Kasumi-1 (cell line): ENCODE results near the gene LRRC3C.
"Not testable (repeated sequence)": the region's sequence is repeated elsewhere in the genome, so short reads cannot be mapped to it uniquely, and the experiment has no call there.

Source experiments
- DNase-seq, 2 experiments: peaks; one replicate each; lab custom pipeline; 2025; lab: John Stamatoyannopoulos, UW

The LRRC3C gene

DNA sequence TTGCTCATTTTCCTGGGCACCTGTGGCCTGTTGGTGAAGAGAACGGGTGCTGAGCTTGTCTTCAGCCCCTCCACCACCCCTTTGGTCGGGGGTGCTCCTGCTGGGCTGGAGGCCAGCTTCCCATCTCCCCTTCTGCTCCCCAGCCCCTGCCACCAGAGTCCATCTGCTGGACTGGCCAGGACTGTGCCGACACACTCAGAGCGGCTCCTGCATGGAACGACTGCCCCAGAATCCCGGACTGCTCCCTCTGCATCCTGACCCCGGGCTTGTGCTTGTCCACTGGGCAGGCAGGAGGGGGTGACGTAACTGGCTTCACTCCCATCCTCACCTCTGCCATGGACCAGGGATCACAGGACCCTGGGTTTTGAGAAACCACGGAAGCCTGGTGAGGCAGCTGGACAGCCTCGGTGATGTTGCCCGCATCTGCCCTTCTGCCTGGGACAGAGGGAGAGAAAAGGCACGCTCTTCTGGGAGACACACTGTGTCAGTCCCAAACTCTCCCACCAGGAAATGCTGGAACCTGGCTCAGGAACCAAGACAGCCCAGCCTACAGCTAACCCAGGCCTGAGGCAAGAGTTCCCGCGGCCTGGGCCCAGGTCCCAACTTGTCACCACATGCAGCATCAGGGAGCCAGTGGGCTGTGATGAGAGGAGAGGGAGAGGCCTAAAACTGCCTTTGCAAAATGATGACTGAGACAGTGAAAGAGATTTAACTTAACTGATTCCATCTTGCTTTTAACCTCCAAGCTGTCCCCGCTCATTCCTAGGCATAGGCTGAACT, 19.2 kb downstream of the LRRC3C start:
- no peak for DNase-seq

DNA sequence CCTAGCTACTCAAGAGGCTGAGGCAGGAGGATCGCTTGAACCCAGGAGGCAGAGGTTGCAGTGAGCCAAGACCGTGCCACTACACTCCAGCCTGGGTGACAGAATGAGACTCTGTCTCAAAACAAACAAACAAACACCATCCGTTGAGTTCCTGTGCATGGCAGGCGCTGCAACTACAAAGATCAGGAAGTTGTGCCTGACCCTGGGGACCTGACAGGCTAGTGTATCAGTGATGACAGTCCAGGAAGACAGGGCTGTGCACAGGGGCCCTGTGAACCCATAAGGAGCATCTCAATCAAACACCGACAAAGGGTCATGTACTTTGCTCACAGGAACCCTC, 20.9 kb downstream of the LRRC3C start:
- DNase-seq, result not testable (repeated sequence)

- DNase-seq, result no peak
Observed at GRCh38 chr17:39949028-39949427, 21.5 kb downstream of the LRRC3C start.

GRCh38 chr17:39950871-39951348, 23.4 kb downstream of the LRRC3C start:
- DNase-seq, result no peak

GRCh38 chr17:39951924-39952679, 24.6 kb downstream of the LRRC3C start:
- no peak for DNase-seq

DNA sequence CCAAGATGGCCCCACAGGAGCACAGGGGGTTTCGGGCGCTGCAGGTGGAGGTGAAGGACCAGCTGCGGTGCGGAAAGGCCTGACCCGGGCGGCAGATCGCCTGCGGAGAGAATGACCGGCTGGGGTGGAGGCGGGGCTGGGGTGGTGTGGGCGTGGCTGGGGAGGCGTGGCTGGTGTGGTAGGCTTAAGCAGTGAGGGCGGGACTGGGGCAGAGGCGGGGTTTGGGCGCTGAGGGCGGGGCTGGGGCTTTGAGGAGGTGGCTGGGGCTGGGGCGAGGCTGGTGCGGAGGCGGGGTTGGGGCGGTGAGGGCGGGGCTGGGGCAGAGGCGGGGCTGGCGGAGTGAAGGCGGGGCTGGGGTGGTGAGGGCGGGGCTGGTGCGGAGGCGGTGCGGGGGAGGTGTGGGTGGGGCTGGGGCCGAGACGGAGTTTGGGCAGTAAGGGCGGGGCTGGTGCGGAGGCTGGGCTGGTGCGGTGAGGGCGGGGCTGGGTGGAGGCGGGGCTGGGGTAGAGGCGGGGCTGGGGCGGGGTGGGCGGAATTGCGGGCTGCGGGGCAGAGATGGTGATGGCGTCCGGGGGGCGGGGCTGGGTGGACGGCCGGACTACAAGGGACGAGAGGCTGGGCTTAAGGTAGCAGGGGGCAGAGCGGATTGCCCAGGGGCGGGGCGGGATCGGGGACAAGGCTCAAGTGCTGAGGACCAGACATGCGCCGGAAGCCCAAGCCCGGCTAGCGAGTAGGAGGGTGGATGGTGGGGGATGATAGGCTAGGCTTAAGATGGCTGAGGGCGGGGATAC, 25.3 kb downstream of the LRRC3C start:
- DNase-seq, result peak; percentile 92 to 93

DNA sequence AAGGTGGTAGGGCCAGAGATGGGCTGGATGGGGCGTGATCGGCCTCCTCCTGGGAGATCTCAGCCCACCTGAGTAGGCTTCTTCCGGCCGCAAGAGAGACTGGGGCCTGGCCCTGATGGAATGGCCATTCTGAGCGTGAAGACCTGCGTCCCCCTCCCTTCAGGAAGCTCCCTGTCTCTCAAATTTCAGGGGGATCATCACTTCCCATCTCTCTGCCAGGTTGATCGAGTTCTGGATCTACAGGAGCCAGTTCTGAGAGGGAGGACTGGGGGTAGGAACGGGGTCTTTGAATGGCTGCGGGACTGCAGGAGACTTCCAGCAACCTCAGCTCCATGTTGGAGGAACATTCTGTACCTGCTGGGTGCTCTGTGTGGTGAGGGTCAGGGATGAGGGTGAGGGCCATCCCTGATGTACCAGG, 25.9 kb downstream of the LRRC3C start:
- no peak for DNase-seq

- no peak for DNase-seq
Observed at GRCh38 chr17:39954876-39955275, 27.3 kb downstream of the LRRC3C start.

DNA sequence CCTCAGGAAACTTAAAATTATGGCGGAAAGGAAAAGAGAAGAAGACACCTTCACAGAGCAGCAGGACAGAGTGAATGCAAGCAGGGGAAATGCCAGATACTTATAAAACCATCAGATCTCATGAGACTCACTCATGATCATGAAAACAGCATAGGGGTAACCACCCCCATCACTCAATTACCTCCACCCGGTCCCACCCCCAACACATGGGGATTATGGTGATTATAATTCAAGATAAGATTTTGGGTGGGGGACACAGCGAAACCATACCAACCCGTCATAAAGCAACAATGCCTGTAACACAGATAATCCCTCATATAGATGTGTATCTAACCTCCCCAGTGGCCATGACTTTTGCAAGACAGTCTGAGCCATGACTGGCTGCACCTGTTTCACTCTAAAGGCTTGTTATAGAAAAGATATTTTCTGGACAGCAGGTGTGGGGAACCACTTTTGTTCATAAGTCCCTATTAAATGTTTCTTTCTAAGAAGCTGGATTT, 28.2 kb downstream of the LRRC3C start:
- DNase-seq, result no peak

- no peak for DNase-seq
Observed at GRCh38 chr17:39960524-39961041, 33.1 kb downstream of the LRRC3C start.

DNA sequence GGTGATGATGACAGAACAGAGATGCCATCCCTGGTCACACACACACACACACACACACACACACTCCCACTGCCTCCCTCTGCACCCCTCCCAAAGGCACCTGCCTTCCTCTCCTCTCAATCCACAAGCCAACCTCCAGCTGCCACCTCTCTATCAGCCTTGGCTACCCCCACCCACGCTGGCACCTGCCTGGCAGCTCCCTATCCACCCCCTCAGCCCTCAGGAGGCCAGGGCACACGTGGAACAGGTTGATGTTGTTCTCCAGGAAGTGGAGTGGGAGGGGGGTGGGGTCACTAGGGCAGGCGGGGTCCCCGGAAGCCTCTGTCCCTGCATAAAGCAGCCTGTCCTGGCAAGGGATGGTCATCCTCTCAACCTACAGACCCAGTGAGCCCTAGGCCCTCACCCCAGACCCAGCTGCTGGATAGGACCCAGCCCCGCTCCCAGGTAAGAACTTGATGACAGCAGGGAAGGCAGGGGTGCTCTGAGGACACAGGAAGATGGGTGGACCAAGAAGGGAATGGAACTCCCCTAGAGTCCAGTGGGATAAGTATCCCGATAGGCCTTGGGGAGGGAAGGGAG, 35.2 kb downstream of the LRRC3C start, which contains the start of gene GSDMA:
Gene GSDMA, plus strand, starts transcription at position 363 of the 579 bp plus-strand sequence. CDS start 2,684 bp downstream, outside the sequence.
- DNase-seq, result no peak

DNA sequence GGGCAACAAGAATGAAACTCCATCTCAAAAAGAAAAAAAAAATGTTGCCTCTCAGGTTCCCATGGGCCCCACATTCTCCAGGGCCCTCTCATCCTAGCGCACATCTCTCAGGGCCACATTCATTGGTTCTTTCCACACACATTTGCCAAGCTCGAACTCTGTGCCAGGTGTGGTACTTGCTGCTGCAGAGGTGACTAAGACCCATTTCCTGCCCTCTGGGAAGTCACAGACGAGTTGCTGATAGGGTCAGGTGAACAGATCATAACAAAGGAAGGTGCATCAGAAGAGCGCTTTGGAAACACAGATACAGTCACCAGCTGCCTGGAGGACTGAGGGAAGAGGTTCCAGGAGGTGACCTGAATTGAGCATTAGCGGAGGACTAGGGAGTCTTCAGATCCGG, 36.3 kb downstream of the LRRC3C start:
- DNase-seq, result no peak

DNA sequence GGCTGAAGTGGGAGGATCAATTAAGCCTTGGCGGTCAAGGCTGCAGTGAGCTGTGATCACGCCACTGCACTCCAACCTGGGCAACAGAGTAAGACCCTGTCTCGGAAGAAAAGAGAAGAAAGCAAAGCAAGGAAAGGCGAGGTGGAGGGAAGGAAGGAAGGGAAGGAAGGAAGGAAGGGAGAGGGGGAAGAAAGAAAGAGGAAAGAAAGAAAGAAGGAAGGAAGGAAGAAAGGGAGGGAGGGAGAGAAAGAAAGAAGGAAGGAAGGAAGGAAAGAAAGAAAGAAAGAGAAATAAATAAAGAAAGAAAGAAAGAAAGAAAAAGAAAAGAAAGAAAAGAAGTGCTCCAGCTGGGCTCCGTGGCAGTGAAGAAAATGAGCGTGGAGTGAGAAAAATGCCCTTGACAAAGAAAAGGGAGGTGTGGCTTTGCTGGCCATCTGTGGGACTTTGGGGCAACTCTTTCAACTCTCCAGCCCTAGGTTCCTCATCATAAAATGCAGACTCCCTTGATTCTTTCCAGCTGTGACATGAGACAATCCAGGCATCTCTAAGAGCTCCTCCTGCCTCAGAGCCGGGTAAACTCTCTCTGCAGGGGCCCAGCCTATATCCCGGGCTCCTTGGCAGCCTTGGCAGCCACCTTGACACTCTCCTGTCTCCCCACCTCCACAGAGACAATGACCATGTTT, 37.6 kb downstream of the LRRC3C start:
- DNase-seq, result no peak

GRCh38 chr17:39966771-39967170, 39.2 kb downstream of the LRRC3C start:
- no peak for DNase-seq

GRCh38 chr17:39968761-39969160, 41.2 kb downstream of the LRRC3C start:
- DNase-seq, result no peak

DNA sequence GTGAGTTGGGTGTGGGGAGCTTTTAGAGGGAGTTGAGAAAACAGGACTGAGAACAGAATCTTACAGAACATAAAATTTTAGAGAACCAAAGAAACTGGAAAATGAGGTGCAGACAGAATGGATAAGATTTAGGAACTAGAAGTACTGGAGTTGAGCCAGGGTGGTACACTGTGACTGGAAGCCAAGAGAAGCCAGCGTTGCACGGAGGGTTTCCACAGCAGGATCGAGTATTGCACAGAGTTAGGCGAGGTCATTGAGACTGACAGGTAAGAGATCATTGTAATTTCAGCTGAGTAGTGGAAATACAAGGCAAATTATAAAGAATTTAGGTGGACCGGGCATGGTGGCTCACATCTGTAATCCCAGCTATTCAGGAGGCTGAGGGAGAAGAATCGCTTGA, 41.8 kb downstream of the LRRC3C start:
- DNase-seq, result no peak

DNA sequence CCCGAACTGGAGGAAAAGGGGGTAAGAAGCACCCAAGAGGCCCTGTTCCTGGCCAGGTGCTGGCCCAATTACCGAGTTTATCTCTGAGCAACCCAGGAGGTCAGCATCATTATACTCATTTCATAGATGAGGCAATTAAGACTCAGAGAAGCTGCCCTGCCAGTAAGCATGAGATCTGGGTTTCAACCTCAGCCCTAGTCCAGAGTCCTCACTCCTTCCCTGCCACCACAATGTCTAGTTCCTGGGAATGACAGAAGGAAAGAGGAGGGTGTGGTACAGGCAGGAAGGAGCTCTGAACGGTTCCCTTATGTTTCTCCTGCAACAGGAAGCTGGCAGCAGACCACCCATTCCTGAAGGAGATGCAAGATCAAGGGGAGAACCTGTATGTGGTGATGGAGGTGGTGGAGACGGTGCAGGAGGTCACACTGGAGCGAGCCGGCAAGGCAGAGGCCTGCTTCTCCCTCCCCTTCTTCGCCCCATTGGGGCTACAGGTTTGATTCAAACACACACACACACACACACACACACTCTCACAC, 42.7 kb downstream of the LRRC3C start:
- no peak for DNase-seq

GRCh38 chr17:39971076-39971603, 43.6 kb downstream of the LRRC3C start:
- DNase-seq, result no peak

DNA sequence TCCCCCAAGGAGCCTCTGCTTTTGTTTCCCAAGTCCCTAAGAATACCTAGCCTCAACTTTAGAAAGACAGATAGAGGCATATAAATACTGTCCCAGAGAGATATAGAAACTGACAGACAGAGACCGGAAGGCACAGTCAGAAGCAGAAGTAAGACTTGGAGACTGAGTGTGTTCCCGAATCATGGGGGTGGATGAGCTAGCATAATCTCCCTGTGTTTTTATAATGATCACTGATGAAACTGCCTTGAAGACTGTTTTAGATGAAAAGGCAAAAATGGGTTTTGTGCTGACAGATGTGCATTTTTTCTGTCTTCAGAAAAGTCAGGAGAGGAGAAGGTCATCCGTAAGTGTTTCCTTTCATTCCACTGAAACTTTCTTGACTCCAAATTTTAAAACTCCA, 44.7 kb downstream of the LRRC3C start:
- peak; percentile 27 to 36 for DNase-seq

DNA sequence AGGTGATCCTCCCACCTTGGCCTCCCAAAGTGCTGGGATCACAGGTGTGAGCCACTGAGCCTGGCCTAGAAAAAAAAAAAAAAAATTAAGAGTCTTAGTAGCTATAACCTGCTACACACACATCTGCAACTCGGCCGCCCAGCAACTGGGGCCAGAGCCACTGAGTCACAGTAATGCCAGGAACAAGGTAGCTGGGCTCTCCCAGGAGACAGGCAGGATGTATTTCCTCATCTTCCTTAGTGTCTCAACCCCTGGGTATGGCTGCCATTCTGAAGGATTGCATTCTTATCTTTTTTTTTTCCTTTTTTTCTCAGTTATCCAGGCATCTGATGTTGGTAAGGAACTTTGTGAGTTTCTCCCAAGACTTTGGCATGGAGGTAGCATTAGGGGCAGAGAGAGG, 46.0 kb downstream of the LRRC3C start:
- no peak for DNase-seq
